SK-N-MC (cell line): ENCODE data around the gene ZHX3.

Source experiments
- EZH2 ChIP-seq: fragments of 200-600 bp; sonication (generic); IDR thresholded peaks from one replicate; pipeline ENCODE4 v1.6.1; 2017; ENCODE audit warnings: antibody characterized with exemption
- POLR2AphosphoS5 ChIP-seq: IDR thresholded peaks from 2 replicates; pipeline ENCODE4 v1.6.1; 2012; ENCODE audit warnings: mild to moderate bottlenecking, low read depth, low read length, borderline replicate concordance

DNA sequence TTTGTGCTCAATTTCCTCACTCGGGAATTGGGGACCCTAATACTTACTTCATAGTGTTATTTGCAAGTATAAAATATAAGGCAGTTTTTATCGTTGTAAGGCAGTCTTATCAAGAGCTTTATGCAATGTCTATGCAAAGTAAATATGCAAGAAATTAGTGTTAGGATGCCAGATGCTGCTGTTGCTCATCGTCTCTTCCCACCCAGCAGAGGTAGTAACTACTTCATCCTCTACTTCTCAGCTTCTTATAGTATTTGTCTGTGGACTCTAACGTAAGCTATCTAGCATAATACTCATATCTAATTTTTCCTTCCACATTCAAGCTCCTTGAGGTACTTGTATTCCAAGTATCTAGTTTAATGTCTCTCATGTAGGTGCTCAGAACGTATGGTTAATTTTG, 168.6 kb downstream of the ZHX3 start:
- TF ChIP-seq EZH2: no peak
- TF ChIP-seq POLR2AphosphoS5: no peak
